GM18870 (cell line): ENCODE data around the gene MMP24.
"Not testable (repeated sequence)": the region's sequence is repeated elsewhere in the genome, so short reads cannot be mapped to it uniquely, and the experiment has no call there.

Experiments
- ATAC-seq: cut with Tn5 transposase; IDR thresholded peaks from one replicate; pipeline ENCODE4 v1.9.1; 2021; ENCODE audit warnings: moderate library complexity; ENCODE audit not compliant: unreplicated experiment

The MMP24 gene

DNA sequence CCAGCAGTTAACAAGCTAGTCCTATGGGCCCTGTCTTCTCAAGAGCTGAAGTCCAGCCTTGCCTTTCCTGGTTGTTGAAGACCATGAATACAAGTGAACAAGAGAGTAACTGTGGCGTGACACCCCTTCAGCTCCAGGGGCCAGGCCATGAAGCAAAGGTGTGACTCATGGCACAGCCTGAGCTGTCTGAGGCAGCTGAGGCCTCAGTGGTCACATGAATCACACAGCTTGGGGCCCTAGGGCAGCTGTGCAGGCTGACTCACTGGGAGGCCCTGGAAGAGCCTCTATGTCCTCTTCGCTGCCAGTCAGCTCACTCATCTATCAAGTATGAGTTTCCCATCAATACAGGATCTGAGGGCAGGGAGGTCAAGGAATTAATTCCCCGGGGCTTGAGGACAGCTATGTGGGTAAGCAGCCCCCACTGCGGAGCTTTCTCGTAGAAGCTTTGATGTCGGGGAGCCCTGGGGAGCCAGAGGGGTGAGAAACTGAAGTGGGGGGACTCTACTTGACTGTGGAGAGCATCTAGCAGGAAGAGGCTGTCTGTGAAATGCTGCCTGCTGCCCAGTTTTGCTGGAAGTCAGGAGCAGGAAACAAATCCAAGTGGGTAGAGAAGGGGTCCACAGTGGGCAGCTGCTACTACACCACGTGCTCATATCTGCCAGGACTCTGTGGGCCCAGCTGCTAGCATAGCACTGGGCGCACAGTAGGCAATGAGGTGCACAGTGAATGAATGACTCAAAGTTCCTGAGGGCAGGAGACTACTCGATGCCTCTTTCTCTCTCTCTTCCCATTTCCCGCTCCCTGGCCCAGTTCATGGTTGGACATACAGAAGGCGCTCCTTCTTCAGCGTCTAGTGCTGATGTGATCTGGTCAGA, 79.4 kb downstream of the MMP24 start:
- ATAC-seq: no peak

DNA sequence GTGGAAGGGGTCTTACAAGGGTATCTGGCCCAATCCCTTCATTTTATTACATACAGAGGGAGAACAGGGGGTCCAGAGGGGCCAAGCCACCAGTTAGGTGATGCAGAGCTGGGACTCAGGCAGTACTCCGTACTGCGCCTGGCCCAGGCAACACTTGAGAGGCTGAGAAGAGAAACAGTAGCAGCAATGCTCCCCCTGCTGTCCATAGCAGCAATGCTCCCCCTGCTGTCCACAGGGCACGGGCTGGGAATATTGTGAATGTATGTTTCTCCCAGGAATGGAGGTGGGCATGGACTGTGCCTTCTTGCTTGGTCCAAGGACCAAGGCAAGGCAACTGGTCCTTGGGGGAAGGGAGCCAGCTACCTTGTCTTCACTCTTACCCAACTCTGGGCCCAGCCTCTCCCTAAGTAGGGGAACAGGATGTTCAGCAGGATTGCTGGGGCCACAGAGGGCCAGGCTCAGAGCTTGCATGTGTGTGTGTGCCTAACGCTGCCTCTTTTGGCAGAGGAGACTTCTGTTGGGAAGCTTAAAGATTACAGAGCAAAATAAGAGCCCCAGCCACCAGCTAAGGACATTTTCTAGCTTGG, 80.5 kb downstream of the MMP24 start:
- ATAC-seq: no peak

DNA sequence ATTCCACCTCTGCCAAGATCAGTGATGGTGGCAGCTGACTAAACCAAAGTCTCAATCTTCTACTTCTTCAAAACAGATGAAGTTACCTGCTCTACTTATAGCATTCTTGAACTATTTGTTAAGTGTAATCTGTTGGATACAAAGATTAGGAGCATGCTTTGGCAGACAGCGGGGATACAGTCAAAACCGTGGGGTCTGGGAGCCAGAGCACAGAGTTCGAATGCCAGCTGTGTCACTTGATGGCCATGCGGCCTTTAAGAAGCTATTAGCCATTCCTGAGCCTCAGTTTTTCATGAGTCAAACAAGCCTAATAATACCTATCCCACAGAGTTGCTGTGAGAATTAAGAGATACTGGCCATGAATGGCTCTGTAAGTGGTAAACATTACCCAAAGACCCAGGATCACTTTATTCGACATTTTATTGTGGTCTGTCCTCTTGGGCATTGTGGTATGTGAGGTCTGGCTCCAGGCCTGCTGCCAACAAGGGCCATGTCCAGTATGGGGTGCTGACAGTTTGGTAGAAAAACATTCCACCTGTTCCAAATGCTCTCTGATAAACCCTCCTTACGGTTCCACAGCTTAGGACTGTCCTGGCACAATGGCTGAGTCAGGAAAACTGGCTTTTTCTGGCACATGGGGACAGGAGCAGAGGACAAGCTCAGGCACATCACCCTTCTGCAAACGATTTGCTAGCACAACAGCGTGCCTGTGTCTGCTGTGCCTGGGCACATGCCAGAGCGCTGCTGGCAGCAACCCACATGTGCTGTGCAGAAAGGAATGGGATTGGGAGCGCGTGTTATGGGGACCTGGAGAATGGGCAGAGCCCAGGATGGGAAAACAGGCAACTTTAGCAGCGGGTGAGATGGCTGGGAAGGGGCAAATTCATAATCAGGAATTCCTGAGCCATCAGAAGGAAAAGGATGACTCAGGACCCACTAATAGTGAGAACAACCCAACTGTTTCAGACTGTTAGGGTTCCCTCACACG, 81.5 kb downstream of the MMP24 start:
- ATAC-seq: no peak

DNA sequence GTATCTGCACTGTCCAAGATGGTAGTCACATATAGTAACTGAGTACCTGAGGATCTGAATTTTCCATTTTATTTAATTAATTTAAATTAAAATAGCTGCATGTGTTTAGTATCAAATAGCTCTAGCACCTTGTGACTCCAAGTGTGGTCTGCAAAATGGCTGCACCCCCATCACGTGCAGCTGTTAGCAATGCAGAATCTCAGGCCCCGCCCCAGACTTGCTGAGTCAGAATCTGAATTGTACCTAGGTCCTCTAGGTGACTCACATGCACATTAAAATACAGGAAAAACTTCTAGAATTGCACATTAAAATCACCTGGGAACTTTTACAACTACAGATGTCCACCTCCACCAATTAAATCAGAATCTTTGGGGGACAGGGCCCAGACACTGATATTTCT, 84.9 kb downstream of the MMP24 start:
- no peak for ATAC-seq

DNA sequence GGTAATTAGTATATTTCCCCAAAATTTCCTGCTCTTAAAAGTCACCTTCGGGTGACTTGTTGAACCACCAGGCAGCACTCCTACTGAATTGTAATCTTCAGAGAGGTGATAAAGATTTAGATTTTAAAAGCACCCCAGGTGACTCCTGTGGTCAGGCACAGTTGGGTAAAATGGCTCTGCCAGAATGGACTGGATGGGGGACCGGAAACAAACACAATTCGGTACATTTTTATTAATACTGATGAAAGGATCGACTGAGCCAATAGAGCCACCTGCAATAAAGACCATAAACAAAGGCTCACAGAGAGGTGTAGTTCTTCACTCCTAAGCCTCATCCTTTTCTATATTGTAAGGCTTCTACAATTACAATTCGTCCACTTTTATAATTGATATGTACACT, 85.3 kb downstream of the MMP24 start:
- ATAC-seq: no peak

DNA sequence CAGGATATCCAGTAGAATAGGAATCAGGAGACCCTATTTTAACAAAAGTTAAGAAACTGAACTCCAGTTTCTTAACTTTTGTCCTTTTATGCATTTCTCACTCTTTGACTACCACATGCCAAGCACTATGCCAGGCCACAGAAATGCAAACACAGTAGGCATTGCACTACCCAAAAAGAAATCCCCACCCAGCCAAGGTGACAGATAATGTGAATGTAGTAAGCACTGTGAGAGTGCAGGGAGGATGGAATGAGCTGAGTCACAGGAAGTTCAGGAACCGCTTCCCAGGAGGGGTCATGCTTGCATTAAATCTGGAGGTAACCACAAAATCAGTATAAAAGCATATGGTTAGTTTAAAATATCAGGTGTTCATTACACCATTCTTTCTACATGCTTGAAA, 85.8 kb downstream of the MMP24 start:
- no peak for ATAC-seq

- no peak for ATAC-seq
These were observed 88.5 kb downstream of the MMP24 start for GRCh38 chr20:35314816-35315631.

DNA sequence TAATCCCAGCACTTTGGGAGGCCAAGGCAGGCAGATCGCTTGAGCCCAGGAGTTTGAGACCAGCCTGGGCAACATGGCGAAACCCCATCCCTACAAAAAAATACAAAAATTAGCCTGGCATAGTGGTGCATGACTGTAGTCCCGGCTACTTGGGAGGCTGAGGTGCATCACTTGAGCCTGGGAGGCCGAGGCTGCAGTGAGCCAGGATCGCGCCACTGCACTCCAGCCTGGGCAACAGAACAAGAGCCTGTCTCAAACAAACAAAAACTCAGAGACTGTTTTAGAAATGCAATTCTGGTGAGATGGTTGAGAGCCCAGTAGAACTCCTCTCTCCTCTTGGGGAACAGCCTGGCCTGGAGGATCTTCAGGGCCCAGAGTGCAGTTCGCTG, 89.1 kb downstream of the MMP24 start:
- not testable (repeated sequence) for ATAC-seq

GRCh38 chr20:35316086-35316485, 89.6 kb downstream of the MMP24 start:
- no peak for ATAC-seq

- no peak for ATAC-seq
These were observed 91.1 kb downstream of the MMP24 start for GRCh38 chr20:35317416-35318210.

GRCh38 chr20:35318502-35319157, 92.1 kb downstream of the MMP24 start:
- ATAC-seq: no peak

DNA sequence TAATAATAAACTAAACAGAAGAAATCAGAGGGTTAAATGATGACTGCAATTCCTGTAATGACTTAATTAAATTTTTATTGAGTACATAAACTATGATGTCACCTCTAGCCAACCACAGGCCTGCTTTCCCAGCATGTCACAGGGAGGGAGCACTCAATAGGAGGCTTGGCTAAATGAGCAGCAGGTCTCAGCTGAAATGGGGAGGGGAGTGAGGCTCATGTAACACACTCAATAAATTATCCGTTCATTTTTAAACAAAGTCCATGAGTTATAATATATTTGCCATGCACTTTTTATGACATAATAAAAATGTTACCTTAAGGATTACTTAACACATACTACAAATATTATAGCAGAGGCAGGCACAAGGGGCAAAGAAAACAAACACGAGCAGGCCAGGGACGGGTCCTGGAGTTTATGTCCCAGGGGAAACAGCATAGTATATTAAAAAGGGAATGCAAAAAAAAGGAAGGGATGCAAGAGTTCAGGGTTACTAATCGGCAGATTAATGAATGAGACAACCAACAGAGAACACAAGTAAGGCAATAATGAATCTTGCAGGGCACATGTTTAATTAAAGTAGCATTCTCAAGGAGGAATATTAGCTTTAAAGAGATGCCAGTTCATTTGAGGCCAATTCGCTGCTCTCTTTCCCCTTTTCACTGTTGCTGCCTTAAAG, 92.8 kb downstream of the MMP24 start:
- ATAC-seq: no peak

- ATAC-seq: no peak
These were observed 93.3 kb downstream of the MMP24 start for GRCh38 chr20:35319871-35320197.

- no peak for ATAC-seq
These were observed 94.1 kb downstream of the MMP24 start for GRCh38 chr20:35320396-35321126.

DNA sequence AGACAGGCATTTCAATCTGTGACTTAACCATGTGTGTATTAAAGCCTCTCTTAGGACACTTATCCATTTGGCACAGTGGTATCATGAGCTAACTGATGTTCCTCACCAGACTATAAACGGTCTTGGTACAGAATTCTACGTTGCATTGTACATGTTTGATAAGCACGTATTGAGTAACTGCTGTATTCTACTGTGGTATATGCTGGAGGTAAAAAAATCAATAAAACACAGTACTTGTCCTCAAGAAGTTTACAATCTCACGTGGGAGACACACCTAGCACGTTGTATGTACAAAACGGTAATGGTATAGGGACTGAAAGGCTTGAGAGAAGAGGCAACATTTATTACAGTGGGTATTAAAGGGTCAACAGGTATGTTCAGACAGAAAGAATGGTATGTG, 98.9 kb downstream of the MMP24 start:
- ATAC-seq: no peak

GRCh38 chr20:35326021-35326739, 99.7 kb downstream of the MMP24 start:
- ATAC-seq: no peak
